Common myeloid progenitor, CD34-positive (primary cell): Measurements from ENCODE around the gene ALPI.

ENCODE experiments used
- CTCF ChIA-PET: fragments of 350-600 bp; sonication (Branson Sonifier 250); formaldehyde crosslinking; loops from one replicate; lab custom pipeline; 2021; ENCODE audit warnings: antibody characterized with exemption; lab: Charles Lee
- POLR2A ChIA-PET: fragments of 350-600 bp; sonication (Branson Sonifier 250); formaldehyde crosslinking; loops from one replicate; lab custom pipeline; 2021; ENCODE audit warnings: antibody characterized with exemption; lab: Charles Lee
- DNase-seq, 3 donors: peaks; one replicate each; pipeline versions ENCODE4 v3.0.0 to v3.0.0-alpha.2; 2013
- H3K27ac ChIP-seq, 2 experiments: 1 replicate in 1 of 2; 2 replicates in 1 of 2; pipeline ENCODE4 v1.7.0; 2013; ENCODE audit warnings: inconsistent platforms in 2 of 2, low read length in 2 of 2, mild to moderate bottlenecking in 2 of 2, low read depth in 1 of 2, moderate library complexity in 1 of 2; ENCODE audit not compliant: severe bottlenecking in 2 of 2, insufficient read depth in 1 of 2, poor library complexity in 1 of 2
- H3K27me3 ChIP-seq, 5 experiments: replicated peaks in 2 of 5; 1 replicate in 3 of 5; 2 replicates in 2 of 5; pipeline versions ENCODE4 v1.6.1 to v1.7.0; 2013; ENCODE audit warnings: low read length in 4 of 5, mild to moderate bottlenecking in 2 of 5, moderate library complexity in 2 of 5, inconsistent platforms in 1 of 5; ENCODE audit not compliant: insufficient read depth in 5 of 5, control insufficient read depth in 4 of 5
- H3K36me3 ChIP-seq, 4 experiments: 1 replicate in 2 of 4; 2 replicates in 2 of 4; pipeline versions ENCODE4 v1.6.1 to v1.7.0; 2013; ENCODE audit warnings: low read length in 3 of 4, control low read depth in 1 of 4, mild to moderate bottlenecking in 1 of 4; ENCODE audit not compliant: control insufficient read depth in 4 of 4, insufficient read depth in 4 of 4
- H3K4me1 ChIP-seq, 4 experiments: 1 replicate in 3 of 4; 2 replicates in 1 of 4; pipeline versions ENCODE4 v1.6.1 to v1.7.1; 2013; ENCODE audit warnings: low read length in 3 of 4, mild to moderate bottlenecking in 3 of 4, control low read depth in 1 of 4, inconsistent platforms in 1 of 4, moderate library complexity in 1 of 4; ENCODE audit not compliant: control insufficient read depth in 4 of 4, insufficient read depth in 4 of 4; ENCODE audit errors: control extremely low read depth in 1 of 4
- H3K4me3 ChIP-seq, 7 experiments: 1 replicate in 4 of 7; 2 replicates in 3 of 7; pipeline versions ENCODE4 v1.5.1 to v1.7.0; 2013; ENCODE audit warnings: mild to moderate bottlenecking in 7 of 7, low read length in 6 of 7, moderate library complexity in 6 of 7, inconsistent platforms in 2 of 7, low read depth in 2 of 7, control low read depth in 1 of 7; ENCODE audit not compliant: insufficient read depth in 4 of 7, control insufficient read depth in 1 of 7; ENCODE audit errors: extremely low read depth in 1 of 7
- H3K9me3 ChIP-seq, 5 experiments: 1 replicate in 4 of 5; 2 replicates in 1 of 5; pipeline versions ENCODE4 v1.6.1 to v1.7.1; 2013; ENCODE audit warnings: low read length in 4 of 5, mild to moderate bottlenecking in 2 of 5, inconsistent platforms in 1 of 5, low read depth in 1 of 5, moderate library complexity in 1 of 5; ENCODE audit not compliant: control insufficient read depth in 4 of 5, insufficient read depth in 2 of 5; ENCODE audit errors: control extremely low read depth in 1 of 5
- WGBS: methylation state at CpG from one replicate; pipeline ENCODE4 v1.1.5; 2013; ENCODE audit not compliant: insufficient coverage; 5-methylcytosine and 5-hydroxymethylcytosine counted together

Gene ALPI

DNA sequence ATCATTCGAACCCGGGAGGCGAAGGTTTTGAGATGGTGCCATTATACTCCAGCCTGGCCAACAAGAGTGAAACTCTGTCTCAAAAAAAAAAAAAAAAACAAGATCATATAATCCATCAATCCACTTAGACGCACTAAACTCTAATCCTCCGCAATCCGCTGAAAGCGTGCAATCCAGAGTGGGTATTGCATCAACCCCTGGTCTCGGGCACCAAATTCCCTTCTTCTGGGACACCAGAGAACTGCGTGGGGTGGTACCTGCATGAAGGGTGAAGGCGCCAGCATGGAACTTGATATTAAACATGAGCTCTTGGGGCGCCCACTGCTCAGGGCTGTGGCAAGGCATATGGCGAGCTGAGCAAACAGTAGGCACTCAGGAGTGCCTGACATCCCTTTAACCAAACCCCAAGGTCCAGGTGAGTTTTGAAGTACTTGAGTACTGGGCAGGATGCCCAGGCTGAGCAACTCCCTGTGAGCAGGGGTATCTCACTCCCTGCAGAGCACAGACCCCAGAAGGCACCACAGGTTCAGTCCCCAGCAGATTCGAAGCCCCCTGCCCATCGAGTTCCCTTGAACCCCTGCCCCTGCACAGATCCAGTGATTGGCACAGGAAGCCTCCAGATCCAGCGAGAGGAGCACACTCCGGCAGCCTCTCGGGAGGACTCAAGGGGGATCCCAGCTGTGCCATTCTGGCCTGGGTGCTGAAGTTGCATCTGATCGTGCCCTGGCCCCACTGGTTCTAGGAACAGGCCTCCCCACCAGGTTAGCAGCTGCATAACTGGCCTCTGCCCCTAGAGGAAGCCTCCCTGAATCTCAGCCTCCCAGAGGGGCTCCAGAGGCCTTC, 8.0 kb downstream of the ALPI start:
- WGBS, result 95% methylated on average over 16 of the region's 18 CpGs
- peaks cover 0 to 24% (median 5%) of the 10 kb centered on the region in 5 experiments for H3K27me3 ChIP-seq
- POLR2A ChIA-PET, result no interaction called here

GRCh38 chr2:232464544-232464885, 8.6 kb downstream of the ALPI start:
- 100% methylated on average over 3 of the region's 3 CpGs for WGBS
- CTCF ChIA-PET, result interaction anchor here (0.7 to 2.2 kb wide), 3 partner anchors 9 to 127 kb away, joined by 3 to 8 read pairs (median 3); partner anchors contain the start of gene ALPI
- no peak overlapping the region for H3K27ac ChIP-seq
- DNase-seq, result no peak
- no peaks in the 10 kb centered on the region for H3K36me3 ChIP-seq
- no peaks in the 10 kb centered on the region for H3K4me1 ChIP-seq
- POLR2A ChIA-PET, result no interaction called here
- no peak overlapping the region for H3K4me3 ChIP-seq
- peaks cover 0 to 4% (median 2%) of the 10 kb centered on the region in 5 experiments for H3K9me3 ChIP-seq
- peaks cover 0 to 18% (median 5%) of the 10 kb centered on the region in 5 experiments for H3K27me3 ChIP-seq

More for the DNA sequence above, 8.0 kb downstream of the ALPI start:
- CTCF ChIA-PET, result interaction anchor here (0.7 kb wide), 2 partner anchors 60 to 128 kb away, joined by 3 read pairs; no protein-coding TSS in a partner anchor
- DNase-seq, result no peak
- Histone ChIP-seq H3K4me1 (no peaks in the 10 kb centered on the region), H3K4me3 (no peak overlapping the region), H3K27ac (no peak overlapping the region), H3K36me3 (no peaks in the 10 kb centered on the region), H3K9me3 (peaks cover 0 to 4% (median 2%) of the 10 kb centered on the region in 5 experiments)

DNA sequence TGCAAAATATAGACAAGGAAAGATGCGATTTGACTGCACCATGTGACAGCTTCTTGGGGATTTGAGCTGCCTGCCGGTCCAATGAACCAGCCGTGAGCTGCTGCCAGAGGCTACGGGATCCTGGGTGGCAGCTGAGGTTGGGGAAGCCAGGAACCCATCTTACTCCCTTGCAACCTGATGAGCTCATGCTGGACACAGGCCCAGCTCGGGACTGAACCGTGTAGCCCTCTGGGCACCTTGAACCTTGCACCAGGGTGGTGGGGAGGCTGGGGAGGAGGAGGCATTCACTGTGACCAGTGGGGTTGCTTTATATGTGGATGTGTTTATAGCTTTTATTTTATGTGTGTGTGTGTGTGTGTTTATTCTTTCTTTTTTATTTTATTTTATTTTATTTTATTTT, 9.1 kb downstream of the ALPI start:
- Histone ChIP-seq H3K27ac (no peak overlapping the region), H3K27me3 (peaks cover 0 to 12% (median 5%) of the 10 kb centered on the region in 5 experiments), H3K36me3 (no peaks in the 10 kb centered on the region), H3K9me3 (peaks cover 0 to 4% (median 2%) of the 10 kb centered on the region in 5 experiments), H3K4me1 (no peaks in the 10 kb centered on the region), H3K4me3 (no peak overlapping the region)
- ChIA-PET POLR2A (interaction anchor here (0.6 kb wide), 1 partner anchor 26 kb away, joined by 3 read pairs; no protein-coding TSS in a partner anchor), CTCF (interaction anchor here (2.2 kb wide), 1 partner anchor 9 kb away, joined by 8 read pairs; the partner anchor contains the start of gene ALPI)
- DNase-seq, result no peak
- WGBS, result 96% methylated on average over 3 of the region's 6 CpGs

DNA sequence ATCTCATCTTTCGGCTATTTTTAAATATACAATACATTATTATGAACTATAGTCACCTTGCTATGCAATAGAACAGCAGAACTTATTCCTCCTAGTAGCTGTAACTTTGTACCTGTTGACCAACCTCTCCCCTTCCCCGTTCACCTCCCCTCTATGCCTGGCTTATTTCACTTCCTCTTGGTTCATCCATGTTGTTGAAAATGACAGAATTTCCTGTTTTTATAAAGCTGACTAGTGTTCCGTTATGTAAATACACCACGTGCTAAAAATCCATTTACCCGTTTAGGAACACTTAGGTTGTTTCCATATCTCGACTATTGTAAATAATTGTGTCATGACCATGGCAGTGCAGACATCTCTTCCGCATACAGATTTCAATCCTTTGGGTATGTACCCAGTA, 10.3 kb downstream of the ALPI start:
- Histone ChIP-seq H3K27me3 (peaks cover 0 to 8% (median 7%) of the 10 kb centered on the region in 5 experiments), H3K4me1 (no peaks in the 10 kb centered on the region), H3K4me3 (no peak overlapping the region), H3K36me3 (no peaks in the 10 kb centered on the region), H3K9me3 (peaks cover 0 to 4% (median 2%) of the 10 kb centered on the region in 5 experiments), H3K27ac (no peak overlapping the region)
- ChIA-PET CTCF (interaction anchor here (2.2 kb wide), 1 partner anchor 10 kb away, joined by 8 read pairs; the partner anchor contains the start of gene ALPI), POLR2A (no interaction called here)
- no peak for DNase-seq
- 82% methylated on average over 5 of the region's 7 CpGs for WGBS

GRCh38 chr2:232473467-232473890, 17.5 kb downstream of the ALPI start:
- no peaks in the 10 kb centered on the region for H3K36me3 ChIP-seq
- ChIA-PET CTCF (interaction anchor here (1.1 to 1.8 kb wide), 4 partner anchors 21 to 50 kb away, joined by 3 to 4 read pairs (median 4); no protein-coding TSS in a partner anchor), POLR2A (no interaction called here)
- WGBS, result 66% methylated on average over 6 of the region's 6 CpGs
- no peak for DNase-seq
- peaks cover 0 to 19% (median 14%) of the 10 kb centered on the region in 5 experiments for H3K27me3 ChIP-seq
- H3K4me1 ChIP-seq, result no peaks in the 10 kb centered on the region
- H3K9me3 ChIP-seq, result peaks cover 0 to 8% (median 1%) of the 10 kb centered on the region in 5 experiments
- H3K4me3 ChIP-seq, result no peak overlapping the region
- no peak overlapping the region for H3K27ac ChIP-seq

GRCh38 chr2:232476045-232476444, 20.1 kb downstream of the ALPI start:
- POLR2A ChIA-PET, result no interaction called here
- Histone ChIP-seq H3K4me3 (no peak overlapping the region), H3K9me3 (peaks cover 0 to 8% (median 1%) of the 10 kb centered on the region in 5 experiments), H3K4me1 (no peaks in the 10 kb centered on the region), H3K27me3 (peaks cover 0 to 23% (median 14%) of the 10 kb centered on the region in 5 experiments), H3K27ac (no peak overlapping the region), H3K36me3 (no peaks in the 10 kb centered on the region)
- WGBS, result 90% methylated on average over 2 of the region's 2 CpGs
- no peak for DNase-seq
- CTCF ChIA-PET, result interaction anchor here (1.0 to 3.1 kb wide), 4 partner anchors 19 to 69 kb away, joined by 3 to 9 read pairs (median 4); no protein-coding TSS in a partner anchor
